ENCODE data around the gene AK4. TPM values are rescaled to one million over a fixed set of nuclear protein-coding genes. Genes with fewer than 3 reads are reported as not detected.

Gene AK4
- total RNA-seq, 1 experiment from 2014 or later: 180 TPM

GRCh38 chr1:65166572-65167305, 18.7 kb downstream of the AK4 start (continued):
- TF ChIP-seq HMGXB4 (CRISPR knock-in tag; IDR thresholded peaks at IDR 0.05): no peak

DNA sequence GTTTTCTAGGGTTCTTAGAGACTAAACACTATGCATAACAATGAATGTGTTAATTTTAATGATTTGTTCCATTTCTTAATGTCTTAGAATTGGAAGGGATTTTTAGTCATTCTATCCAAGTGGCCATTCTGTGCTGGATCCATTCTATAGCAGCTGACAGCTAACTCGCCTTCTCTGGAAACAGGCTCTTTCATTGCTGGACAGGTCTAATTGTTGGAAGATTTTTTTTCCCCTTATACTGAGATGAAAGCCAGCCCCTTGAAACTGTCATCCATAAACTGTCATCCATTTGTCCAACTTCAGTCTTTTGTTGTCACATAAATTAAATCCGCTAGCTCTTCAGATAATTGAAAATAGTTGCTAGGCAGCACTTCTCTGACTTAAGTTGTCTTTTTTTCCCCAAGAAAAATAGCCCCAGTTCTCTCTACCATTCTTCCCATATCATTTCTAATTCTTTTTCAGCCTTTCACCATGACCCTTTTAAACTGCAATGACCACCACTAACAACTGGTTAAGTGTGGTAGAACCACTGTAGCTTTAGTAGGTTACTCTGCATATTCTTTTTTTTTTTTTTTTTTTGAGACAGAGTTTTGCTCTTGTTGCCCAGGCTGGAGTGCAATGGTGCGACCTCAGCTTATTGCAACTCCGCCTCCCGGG, 19.7 kb downstream of the AK4 start:
- Mint-ChIP-seq H3K27me3 (ENCODE audit: low read depth) (no peaks in the 10 kb centered on the region), H3K4me1 (peaks cover 88% of the 10 kb centered on the region), H3K36me3 (no peaks in the 10 kb centered on the region), H3K4me3 (no peak overlapping the region; the same call in 1 of the 2 replicates), H3K27ac (peak overlapping the region; percentile 4; the same call in 1 of the 2 replicates), H3K9me3 (no peaks in the 10 kb centered on the region)
- ChIA-PET POLR2A (interaction anchor here (0.7 to 1.4 kb wide), 2 partner anchors 20 to 95 kb away, joined by 4 read pairs; partner anchors contain the start of gene AK4), CTCF (interaction anchor here (0.6 to 2.2 kb wide), 5 partner anchors 9 to 1091 kb away, joined by 3 to 6 read pairs (median 3); no protein-coding TSS in a partner anchor)
- ATAC-seq (no peak), DNase-seq (ENCODE audit: low spot score) (no peak)
- TF ChIP-seq JAZF1 (CRISPR knock-in tag; IDR thresholded peaks at IDR 0.05) (no peak), FOXJ3 (CRISPR knock-in tag; IDR thresholded peaks at IDR 0.05; ENCODE audit: borderline replicate concordance) (no peak), TP53 (CRISPR knock-in tag; IDR thresholded peaks at IDR 0.05) (no peak), IRF2 (CRISPR knock-in tag; IDR thresholded peaks at IDR 0.05; ENCODE audit: borderline replicate concordance, low read depth) (no peak), ZNF219 (CRISPR knock-in tag; IDR thresholded peaks at IDR 0.05; ENCODE audit: borderline replicate concordance) (no peak), NR1H2 (CRISPR knock-in tag; IDR thresholded peaks at IDR 0.05) (no peak), ZBTB43 (CRISPR knock-in tag; IDR thresholded peaks at IDR 0.05) (no peak), TEAD4 (CRISPR knock-in tag; IDR thresholded peaks at IDR 0.05) (no peak), USF2 (CRISPR knock-in tag; IDR thresholded peaks at IDR 0.05) (no peak), NR3C1 (CRISPR knock-in tag; conservative IDR thresholded peaks at IDR 0.05; ENCODE audit: low read depth) (no peak), ZBTB21 (CRISPR knock-in tag; IDR thresholded peaks at IDR 0.05; ENCODE audit: borderline replicate concordance) (no peak), ZNF263 (CRISPR knock-in tag; IDR thresholded peaks at IDR 0.05; ENCODE audit: low read depth) (no peak), FOXP4 (CRISPR knock-in tag; IDR thresholded peaks at IDR 0.05) (no peak), TCF7 (CRISPR knock-in tag; IDR thresholded peaks at IDR 0.05; ENCODE audit: low read depth) (no peak)
- TF ChIP-seq, protein P1, sequence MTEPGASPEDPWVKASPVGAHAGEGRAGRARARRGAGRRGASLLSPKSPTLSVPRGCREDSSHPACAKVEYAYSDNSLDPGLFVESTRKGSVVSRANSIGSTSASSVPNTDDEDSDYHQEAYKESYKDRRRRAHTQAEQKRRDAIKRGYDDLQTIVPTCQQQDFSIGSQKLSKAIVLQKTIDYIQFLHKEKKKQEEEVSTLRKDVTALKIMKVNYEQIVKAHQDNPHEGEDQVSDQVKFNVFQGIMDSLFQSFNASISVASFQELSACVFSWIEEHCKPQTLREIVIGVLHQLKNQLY (CRISPR knock-in tag; IDR thresholded peaks at IDR 0.05): no peak
